ENCODE results near the gene CAST.

DNA sequence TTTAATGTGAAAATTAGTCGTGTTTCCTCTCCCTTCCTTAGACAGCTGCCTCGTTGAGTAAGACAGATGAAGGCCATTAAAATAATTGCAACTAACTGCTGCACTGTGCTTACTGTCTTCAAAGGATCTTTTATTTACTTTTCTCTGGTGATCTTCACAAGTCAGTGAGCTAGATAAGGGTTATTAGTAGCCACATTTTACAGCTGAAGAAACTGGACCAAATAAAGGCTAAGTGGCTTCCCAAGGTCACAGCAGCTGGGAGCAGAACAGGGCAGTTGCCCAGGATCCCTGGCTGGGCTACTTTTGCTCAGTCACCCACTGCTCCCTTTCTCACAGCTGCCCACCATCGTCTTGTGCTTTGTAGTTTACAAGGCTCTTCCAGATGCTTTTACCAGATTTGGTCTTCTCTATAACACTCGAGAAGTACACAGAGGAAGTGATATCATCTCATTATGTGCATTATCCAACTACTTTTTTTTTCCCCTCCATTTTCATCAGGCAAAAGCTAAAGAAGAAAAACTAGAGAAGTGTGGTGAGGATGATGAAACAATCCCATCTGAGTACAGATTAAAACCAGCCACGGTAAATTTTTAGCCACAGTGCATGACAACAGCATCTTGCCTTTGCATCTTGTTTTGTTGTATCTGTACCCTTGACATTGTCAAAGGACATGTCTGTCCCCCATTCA is 83.8 kb downstream of the CAST start:
- TF ChIP-seq POLR2A (IDR thresholded peaks at IDR 0.05; ENCODE audit: low read depth, low read length) (no peak), POLR2AphosphoS5 (IDR thresholded peaks at IDR 0.05; ENCODE audit: insufficient read depth, low read depth, low read length) (no peak), EZH2 (IDR thresholded peaks at IDR 0.05; ENCODE audit: borderline replicate concordance, low read depth, low read length, severe bottlenecking) (no peak)
- TF ChIP-seq, protein P1, sequence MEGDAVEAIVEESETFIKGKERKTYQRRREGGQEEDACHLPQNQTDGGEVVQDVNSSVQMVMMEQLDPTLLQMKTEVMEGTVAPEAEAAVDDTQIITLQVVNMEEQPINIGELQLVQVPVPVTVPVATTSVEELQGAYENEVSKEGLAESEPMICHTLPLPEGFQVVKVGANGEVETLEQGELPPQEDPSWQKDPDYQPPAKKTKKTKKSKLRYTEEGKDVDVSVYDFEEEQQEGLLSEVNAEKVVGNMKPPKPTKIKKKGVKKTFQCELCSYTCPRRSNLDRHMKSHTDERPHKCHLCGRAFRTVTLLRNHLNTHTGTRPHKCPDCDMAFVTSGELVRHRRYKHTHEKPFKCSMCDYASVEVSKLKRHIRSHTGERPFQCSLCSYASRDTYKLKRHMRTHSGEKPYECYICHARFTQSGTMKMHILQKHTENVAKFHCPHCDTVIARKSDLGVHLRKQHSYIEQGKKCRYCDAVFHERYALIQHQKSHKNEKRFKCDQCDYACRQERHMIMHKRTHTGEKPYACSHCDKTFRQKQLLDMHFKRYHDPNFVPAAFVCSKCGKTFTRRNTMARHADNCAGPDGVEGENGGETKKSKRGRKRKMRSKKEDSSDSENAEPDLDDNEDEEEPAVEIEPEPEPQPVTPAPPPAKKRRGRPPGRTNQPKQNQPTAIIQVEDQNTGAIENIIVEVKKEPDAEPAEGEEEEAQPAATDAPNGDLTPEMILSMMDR (IDR thresholded peaks at IDR 0.05; ENCODE audit: extremely low read depth in 1 of 2, insufficient read depth in 1 of 2, low read depth in 1 of 2, low read length in 2 of 2), result no peak
- TF ChIP-seq, protein P2, sequence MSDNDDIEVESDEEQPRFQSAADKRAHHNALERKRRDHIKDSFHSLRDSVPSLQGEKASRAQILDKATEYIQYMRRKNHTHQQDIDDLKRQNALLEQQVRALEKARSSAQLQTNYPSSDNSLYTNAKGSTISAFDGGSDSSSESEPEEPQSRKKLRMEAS (IDR thresholded peaks at IDR 0.05; ENCODE audit: insufficient read depth, insufficient read length), result no peak

All from endothelial cell of umbilical vein (primary cell).